Gastrocnemius medialis (tissue), 4 donors: ENCODE data around the gene CSTA. TPM values are rescaled to one million over a fixed set of nuclear protein-coding genes. Genes with fewer than 3 reads are reported as not detected.

Experiments used
- ATAC-seq, 2 donors: fragments of 150-250 bp; one replicate each; pipeline ENCODE4 v1.9.1; 2016
- DNase-seq, 2 donors: peaks; one replicate each; pipeline ENCODE4 v3.0.0-alpha.2; 2019
- H3K27ac ChIP-seq, 4 donors: fragments of 200-600 bp; sonication (generic); 1 replicate in 1 of 4; 2 replicates in 3 of 4; pipeline ENCODE4 v1.5.1; 2016 to 2018; ENCODE audit warnings: mild to moderate bottlenecking in 2 of 4, moderate library complexity in 1 of 4
- H3K27me3 ChIP-seq, 3 donors: fragments of 200-600 bp; sonication (generic) in 2 of 3; 1 replicate in 1 of 3; 2 replicates in 2 of 3; pipeline versions ENCODE4 v1.5.1 to v1.6.0; 2016 to 2019; ENCODE audit warnings: mild to moderate bottlenecking in 1 of 3, moderate library complexity in 1 of 3
- H3K36me3 ChIP-seq, 2 donors: fragments of 200-600 bp; sonication (generic) in 1 of 2; one replicate each; pipeline ENCODE4 v1.5.1; 2017 to 2018
- H3K4me1 ChIP-seq, 2 donors: fragments of 200-600 bp; sonication (generic) in 1 of 2; one replicate each; pipeline ENCODE4 v1.5.1; 2016 to 2017; ENCODE audit warnings: mild to moderate bottlenecking in 2 of 2
- H3K4me3 ChIP-seq, 4 donors: fragments of 200-600 bp; sonication (generic) in 3 of 4; 1 replicate in 1 of 4; 2 replicates in 3 of 4; pipeline ENCODE4 v1.5.1; 2016 to 2019; ENCODE audit warnings: mild to moderate bottlenecking in 2 of 4
- H3K9me3 ChIP-seq, 3 donors: fragments of 200-600 bp; sonication (generic) in 2 of 3; 1 replicate in 1 of 3; 2 replicates in 2 of 3; pipeline ENCODE4 v1.5.1; 2016 to 2019
- POLR2A ChIP-seq, 2 donors: fragments of 450-650 bp; IDR thresholded peaks; one replicate each; pipeline ENCODE4 v1.6.1; 2017; ENCODE audit warnings: antibody characterized with exemption in 2 of 2, mild to moderate bottlenecking in 2 of 2, moderate library complexity in 2 of 2
- in situ Hi-C, 4 donors: fragments of 200-750 bp; cut with MboI; loops; one replicate each; pipeline versions ENCODE4 v1.15.0 to v1.8.0; 2017; ENCODE audit warnings: low sequenced_read_pairs in 4 of 4
- intact Hi-C: fragments of 100-400 bp; cut with DNase I; formaldehyde crosslinking; loops from one replicate; pipeline ENCODE4 v1.15.1; 2023; ENCODE audit warnings: low total_unique reads
- total RNA-seq, 4 donors: library from RNA; depleted of rRNA; stranded (reverse); fragments of >200 nt; gene quantifications; one replicate each; pipeline versions ENCODE4 v1.1.0 to v1.2.3, GENCODE V29; 2016
- TF ChIP-seq, protein P1 (sequence below), 5 experiments: fragments of 450-650 bp in 3 of 5; fragments of 200-600 bp in 2 of 5; sonication (generic) in 2 of 5; IDR thresholded peaks in 4 of 5; conservative IDR thresholded peaks in 1 of 5; 1 replicate in 4 of 5; 2 replicates in 1 of 5; pipeline ENCODE4 v1.5.1; 2016 to 2019; ENCODE audit warnings: antibody characterized with exemption in 5 of 5, mild to moderate bottlenecking in 3 of 5, moderate library complexity in 3 of 5

Gene CSTA
- total RNA-seq, 4 donors from 2014 or later: 0.58 to 2.4 TPM; not detected in 2

DNA sequence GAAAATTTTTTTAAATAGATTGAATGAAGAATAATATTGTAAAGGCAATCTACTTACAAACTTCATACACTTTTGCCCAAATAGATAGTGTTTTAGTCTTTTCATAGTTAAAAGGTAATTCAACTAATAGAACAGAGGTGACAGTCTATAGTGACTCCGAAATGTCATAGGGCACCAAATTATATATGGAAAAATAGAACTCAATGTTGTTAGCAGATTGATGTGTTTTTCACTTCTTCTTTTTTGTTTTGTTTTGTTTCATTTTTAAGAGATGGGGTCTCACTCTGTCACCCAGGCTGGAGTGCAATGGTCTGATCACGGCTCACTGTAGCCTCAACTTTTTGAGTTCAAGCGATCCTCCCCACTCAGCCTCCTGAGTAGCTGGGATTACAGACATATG lies 721 bp downstream of the CSTA start:
- in situ Hi-C loops: no loop called here

DNA sequence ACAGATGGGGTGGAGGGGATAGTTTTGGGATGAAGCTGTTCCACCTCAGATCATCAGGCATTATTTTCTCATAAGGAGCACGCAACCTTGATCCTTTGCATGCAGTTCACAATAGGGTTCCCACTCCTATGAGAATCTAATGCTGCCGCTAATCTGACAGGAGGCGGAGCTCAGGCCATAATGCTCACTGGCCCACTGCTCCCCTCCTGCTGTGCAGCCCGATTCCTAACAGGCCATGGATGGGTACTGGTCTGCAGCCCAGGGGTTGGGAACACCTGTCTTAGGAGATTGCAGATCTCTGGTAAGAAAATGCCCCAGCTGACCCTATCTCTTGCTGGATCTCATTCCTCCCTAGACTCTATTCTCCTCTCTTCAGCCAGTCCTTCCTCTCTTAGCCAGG lies 6.8 kb downstream of the CSTA start:
- no peaks in the 10 kb centered on the region for H3K9me3 ChIP-seq
- no peaks in the 10 kb centered on the region for H3K4me1 ChIP-seq
- DNase-seq (no peak), ATAC-seq (no peak)
- no peak overlapping the region for H3K27ac ChIP-seq
- intact Hi-C loops: no loop called here
- in situ Hi-C loops: no loop called here
- no peaks in the 10 kb centered on the region for H3K27me3 ChIP-seq
- H3K4me3 ChIP-seq: no peak overlapping the region
- H3K36me3 ChIP-seq: no peaks in the 10 kb centered on the region
- TF ChIP-seq, protein P1, sequence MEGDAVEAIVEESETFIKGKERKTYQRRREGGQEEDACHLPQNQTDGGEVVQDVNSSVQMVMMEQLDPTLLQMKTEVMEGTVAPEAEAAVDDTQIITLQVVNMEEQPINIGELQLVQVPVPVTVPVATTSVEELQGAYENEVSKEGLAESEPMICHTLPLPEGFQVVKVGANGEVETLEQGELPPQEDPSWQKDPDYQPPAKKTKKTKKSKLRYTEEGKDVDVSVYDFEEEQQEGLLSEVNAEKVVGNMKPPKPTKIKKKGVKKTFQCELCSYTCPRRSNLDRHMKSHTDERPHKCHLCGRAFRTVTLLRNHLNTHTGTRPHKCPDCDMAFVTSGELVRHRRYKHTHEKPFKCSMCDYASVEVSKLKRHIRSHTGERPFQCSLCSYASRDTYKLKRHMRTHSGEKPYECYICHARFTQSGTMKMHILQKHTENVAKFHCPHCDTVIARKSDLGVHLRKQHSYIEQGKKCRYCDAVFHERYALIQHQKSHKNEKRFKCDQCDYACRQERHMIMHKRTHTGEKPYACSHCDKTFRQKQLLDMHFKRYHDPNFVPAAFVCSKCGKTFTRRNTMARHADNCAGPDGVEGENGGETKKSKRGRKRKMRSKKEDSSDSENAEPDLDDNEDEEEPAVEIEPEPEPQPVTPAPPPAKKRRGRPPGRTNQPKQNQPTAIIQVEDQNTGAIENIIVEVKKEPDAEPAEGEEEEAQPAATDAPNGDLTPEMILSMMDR (IDR thresholded peaks at IDR 0.05 in 4 of 5, conservative IDR thresholded peaks at IDR 0.05 in 1 of 5): no peak
- no peak for TF ChIP-seq POLR2A (IDR thresholded peaks at IDR 0.05)

More for the DNA sequence above, 721 bp downstream of the CSTA start:
- TF ChIP-seq, protein P1 (IDR thresholded peaks at IDR 0.05 in 4 of 5, conservative IDR thresholded peaks at IDR 0.05 in 1 of 5): no peak
- no peak for TF ChIP-seq POLR2A (IDR thresholded peaks at IDR 0.05)
- H3K27ac ChIP-seq: no peak overlapping the region
- H3K4me3 ChIP-seq: no peak overlapping the region
- no peaks in the 10 kb centered on the region for H3K36me3 ChIP-seq
- DNase-seq (no peak), ATAC-seq (no peak)
- no peaks in the 10 kb centered on the region for H3K4me1 ChIP-seq
- H3K27me3 ChIP-seq: no peaks in the 10 kb centered on the region
- H3K9me3 ChIP-seq: no peaks in the 10 kb centered on the region
- intact Hi-C loops: no loop called here

DNA sequence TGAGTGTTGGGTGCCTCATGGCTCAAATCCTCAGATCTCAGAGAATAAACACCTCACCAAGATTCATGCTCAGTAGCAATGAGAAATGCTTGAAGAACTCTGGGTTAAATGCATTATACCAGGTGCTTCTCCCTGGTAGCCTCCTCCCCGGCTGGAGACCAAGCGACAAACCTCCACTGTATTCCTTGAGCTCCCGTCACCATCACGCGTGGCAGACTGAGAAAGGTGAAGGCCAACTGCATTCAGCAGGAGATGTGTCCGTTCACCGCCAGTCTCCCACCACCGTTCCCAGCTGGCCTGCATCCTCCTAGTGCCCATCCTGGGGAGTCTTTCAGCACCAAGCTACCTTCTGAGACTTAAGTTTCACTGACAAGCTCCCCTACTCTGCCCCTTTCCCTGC lies 7.5 kb downstream of the CSTA start:
- no peak for DNase-seq
- Histone ChIP-seq H3K27me3 (no peaks in the 10 kb centered on the region), H3K27ac (no peak overlapping the region), H3K36me3 (no peaks in the 10 kb centered on the region), H3K4me3 (no peak overlapping the region), H3K4me1 (no peaks in the 10 kb centered on the region), H3K9me3 (no peaks in the 10 kb centered on the region)
- TF ChIP-seq, protein P1 (IDR thresholded peaks at IDR 0.05 in 4 of 5, conservative IDR thresholded peaks at IDR 0.05 in 1 of 5): no peak
- TF ChIP-seq POLR2A (IDR thresholded peaks at IDR 0.05): no peak
- no peak for ATAC-seq
- in situ Hi-C loops: no loop called here
- intact Hi-C loops: no loop called here

DNA sequence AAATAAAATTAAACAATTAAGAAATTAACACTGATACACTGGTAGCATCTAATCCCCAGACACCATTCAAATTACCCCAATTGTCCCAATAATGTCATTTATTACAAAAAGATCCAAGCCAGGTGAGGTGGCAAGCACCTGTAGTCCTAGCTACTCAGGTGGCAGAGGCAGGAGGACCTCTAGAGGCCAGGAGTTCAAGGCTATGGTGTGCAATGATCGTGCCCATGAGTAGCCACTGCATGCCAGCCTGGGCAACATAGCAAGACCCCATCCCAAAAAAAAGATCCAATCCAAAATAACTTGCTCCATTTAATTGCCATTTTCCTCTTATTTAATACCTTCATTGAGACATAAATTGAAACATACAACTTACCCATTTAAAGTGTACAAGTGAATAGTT lies 17.8 kb downstream of the CSTA start:
- Histone ChIP-seq H3K4me3 (no peak overlapping the region), H3K27ac (no peak overlapping the region), H3K27me3 (no peaks in the 10 kb centered on the region), H3K9me3 (no peaks in the 10 kb centered on the region), H3K4me1 (no peaks in the 10 kb centered on the region), H3K36me3 (no peaks in the 10 kb centered on the region)
- no peak for TF ChIP-seq POLR2A (IDR thresholded peaks at IDR 0.05)
- TF ChIP-seq, protein P1 (IDR thresholded peaks at IDR 0.05 in 4 of 5, conservative IDR thresholded peaks at IDR 0.05 in 1 of 5): no peak
- no peak for DNase-seq
- in situ Hi-C loops: no loop called here
- intact Hi-C loops: no loop called here
- ATAC-seq: no peak

DNA sequence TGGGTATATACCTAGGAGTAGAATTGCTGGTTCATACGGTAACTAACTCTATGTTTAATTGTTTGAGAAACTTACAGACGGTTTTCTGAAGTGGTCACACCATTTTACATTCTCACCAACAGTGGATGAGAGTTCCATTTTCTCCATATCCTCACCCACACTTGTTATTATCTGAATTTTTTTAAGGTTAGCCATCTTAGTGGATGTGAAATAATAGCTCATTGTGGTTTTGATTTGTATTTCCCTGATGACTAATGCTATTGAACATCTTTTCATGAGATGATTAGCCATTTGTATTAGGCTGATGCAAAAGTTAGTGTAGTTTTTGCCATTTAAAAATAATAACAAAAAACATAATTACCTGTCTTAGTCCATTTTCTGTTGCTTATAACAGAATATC lies 18.6 kb downstream of the CSTA start:
- in situ Hi-C loops: no loop called here
- DNase-seq: no peak
- TF ChIP-seq, protein P1 (IDR thresholded peaks at IDR 0.05 in 4 of 5, conservative IDR thresholded peaks at IDR 0.05 in 1 of 5): no peak
- no peak for TF ChIP-seq POLR2A (IDR thresholded peaks at IDR 0.05)
- no peaks in the 10 kb centered on the region for H3K36me3 ChIP-seq
- H3K27me3 ChIP-seq: no peaks in the 10 kb centered on the region
- H3K27ac ChIP-seq: no peak overlapping the region
- H3K4me3 ChIP-seq: no peak overlapping the region
- H3K9me3 ChIP-seq: no peaks in the 10 kb centered on the region
- intact Hi-C loops: no loop called here
- H3K4me1 ChIP-seq: no peaks in the 10 kb centered on the region
- ATAC-seq: no peak
